ENCODE results near the gene TMEM269. TPM values are rescaled to one million over a fixed set of nuclear protein-coding genes. Genes with fewer than 3 reads are reported as not detected.

Gene TMEM269
- total RNA-seq, 8 experiments from 2014 or later = 0.10 to 2.3 (median 0.67) TPM

Other genes with a start within 250 kb of the TMEM269 start
- gene PPIH, start 126.6 kb upstream of the TMEM269 start, total RNA-seq = 10 to 100 TPM; 26.7 to 87.0 (median 59.4) TPM
- gene YBX1, start 102.6 kb upstream of the TMEM269 start, total RNA-seq = 1,000 to 10,000 TPM in 5 of 8 experiments, 100 to 1,000 TPM in 3; 743 to 1,979 (median 1,431) TPM
- under 1 TPM in 7 of 8 experiments, not detected in 1; 0.10 to 0.81 (median 0.33) TPM for gene CLDN19, start 44.8 kb upstream of the TMEM269 start, total RNA-seq
- 10 to 100 TPM; 22.0 to 68.9 (median 38.1) TPM for gene P3H1, start 18.0 kb upstream of the TMEM269 start, total RNA-seq
- gene C1orf50, start 17.7 kb upstream of the TMEM269 start, total RNA-seq = 10 to 100 TPM in 4 of 8 experiments, 1 to 10 TPM in 4; 4.8 to 14.4 (median 10.5) TPM
- 10 to 100 TPM in 4 of 8 experiments, 1 to 10 TPM in 4; 4.3 to 17.2 (median 10.0) TPM for gene ERMAP, start 32.1 kb downstream of the TMEM269 start, total RNA-seq
- 100 to 1,000 TPM in 4 of 8 experiments, 10 to 100 TPM in 4; 15.4 to 145 (median 91.8) TPM for gene SVBP, start 32.4 kb downstream of the TMEM269 start, total RNA-seq
- 10 to 100 TPM; 10.9 to 18.8 (median 15.0) TPM for gene ZNF691, start 61.6 kb downstream of the TMEM269 start, total RNA-seq
- 100 to 1,000 TPM in 5 of 8 experiments, 10 to 100 TPM in 3; 44.2 to 523 (median 315) TPM for gene SLC2A1, start 173.9 kb downstream of the TMEM269 start, total RNA-seq